Middle frontal gyrus (tissue), 1 donor: Measurements from ENCODE around the gene FXYD7.

Source experiments
- DNase-seq: peaks from one replicate; pipeline ENCODE4 v3.0.0-alpha.2; 2015; ENCODE audit warnings: low spot score; ENCODE audit errors: extremely low spot score

Gene FXYD7

GRCh38 chr19:35199481-35199880 is 56.4 kb downstream of the FXYD7 start:
- no peak for DNase-seq

DNA sequence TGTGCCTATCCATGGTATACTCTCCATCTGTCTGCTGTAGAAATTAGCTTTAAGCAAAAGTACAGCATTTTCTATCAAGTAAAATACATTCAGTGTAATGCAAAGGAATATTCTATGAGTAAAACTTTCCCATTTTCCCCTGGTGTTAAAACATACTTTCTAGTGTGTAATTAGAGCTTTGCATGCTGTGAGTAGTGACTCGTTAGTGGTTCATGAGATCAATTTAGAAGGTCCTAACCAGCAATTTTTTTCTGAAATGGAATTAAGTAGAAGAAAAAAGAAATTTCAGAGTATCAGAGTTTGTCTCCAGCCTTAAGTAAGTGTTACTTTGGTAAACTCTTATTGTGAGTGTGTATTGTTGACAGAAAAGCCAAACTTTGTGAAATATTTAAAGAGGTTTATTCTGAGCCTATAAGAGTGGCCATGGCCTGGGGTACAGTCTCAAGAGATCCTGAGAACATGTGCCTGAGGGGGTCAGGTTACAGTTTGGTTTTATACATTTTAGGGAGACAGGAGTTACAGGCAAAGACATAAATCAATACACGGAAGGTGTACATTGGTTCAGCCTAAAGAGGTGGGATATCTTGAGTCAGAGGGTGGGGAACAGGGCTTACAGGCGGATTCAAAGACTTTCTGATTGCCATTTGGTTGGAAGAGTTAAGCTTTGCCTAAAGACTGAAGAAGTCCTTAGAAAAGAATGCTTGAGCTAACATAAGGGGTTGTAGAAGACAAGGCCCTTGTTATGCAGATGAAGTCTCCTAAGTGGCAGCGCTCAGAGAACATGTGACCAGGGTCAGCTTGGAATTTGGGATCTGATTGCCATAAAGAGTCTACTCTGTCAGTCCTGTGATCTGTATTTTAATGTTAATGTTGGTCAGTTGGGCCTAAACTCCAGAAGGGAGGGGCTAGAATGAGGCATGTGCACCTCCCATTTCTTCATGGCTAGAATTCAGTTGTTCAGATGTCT is 60.0 kb downstream of the FXYD7 start:
- no peak for DNase-seq
